ENCODE data around the gene OR4F6.
"Not testable (repeated sequence)": the region's sequence is repeated elsewhere in the genome, so short reads cannot be mapped to it uniquely, and the experiment has no call there.

- TF ChIP-seq, protein P1, sequence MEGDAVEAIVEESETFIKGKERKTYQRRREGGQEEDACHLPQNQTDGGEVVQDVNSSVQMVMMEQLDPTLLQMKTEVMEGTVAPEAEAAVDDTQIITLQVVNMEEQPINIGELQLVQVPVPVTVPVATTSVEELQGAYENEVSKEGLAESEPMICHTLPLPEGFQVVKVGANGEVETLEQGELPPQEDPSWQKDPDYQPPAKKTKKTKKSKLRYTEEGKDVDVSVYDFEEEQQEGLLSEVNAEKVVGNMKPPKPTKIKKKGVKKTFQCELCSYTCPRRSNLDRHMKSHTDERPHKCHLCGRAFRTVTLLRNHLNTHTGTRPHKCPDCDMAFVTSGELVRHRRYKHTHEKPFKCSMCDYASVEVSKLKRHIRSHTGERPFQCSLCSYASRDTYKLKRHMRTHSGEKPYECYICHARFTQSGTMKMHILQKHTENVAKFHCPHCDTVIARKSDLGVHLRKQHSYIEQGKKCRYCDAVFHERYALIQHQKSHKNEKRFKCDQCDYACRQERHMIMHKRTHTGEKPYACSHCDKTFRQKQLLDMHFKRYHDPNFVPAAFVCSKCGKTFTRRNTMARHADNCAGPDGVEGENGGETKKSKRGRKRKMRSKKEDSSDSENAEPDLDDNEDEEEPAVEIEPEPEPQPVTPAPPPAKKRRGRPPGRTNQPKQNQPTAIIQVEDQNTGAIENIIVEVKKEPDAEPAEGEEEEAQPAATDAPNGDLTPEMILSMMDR (IDR thresholded peaks at IDR 0.05): not testable (repeated sequence)
- not testable (repeated sequence) for TF ChIP-seq POLR2A (IDR thresholded peaks at IDR 0.05)
Measured at GRCh38 chr15:101788001-101788400, 15.3 kb upstream of the OR4F6 start.
